Neural cell (in vitro differentiated cells): Measurements from ENCODE around the gene CROCC.

Experiments
- EP300 ChIP-seq: fragments of 450-650 bp; conservative IDR thresholded peaks from 2 replicates; pipeline ENCODE4 v1.6.1; 2014; ENCODE audit warnings: antibody characterized with exemption, mild to moderate bottlenecking, moderate library complexity; ENCODE audit not compliant: poor library complexity, severe bottlenecking
- EZH2 ChIP-seq: fragments of 200-600, 300-800 bp; shearing (Covaris generic), sonication (generic); IDR thresholded peaks from 2 replicates; pipeline ENCODE4 v1.6.1; 2014; ENCODE audit warnings: antibody characterized with exemption, low read length, borderline replicate concordance, mild to moderate bottlenecking; ENCODE audit not compliant: insufficient read depth, poor library complexity, severe bottlenecking
- MXI1 ChIP-seq: fragments of 450-650 bp; conservative IDR thresholded peaks from 2 replicates; pipeline ENCODE4 v1.6.1; 2014; ENCODE audit warnings: antibody characterized with exemption, mild to moderate bottlenecking; ENCODE audit not compliant: poor library complexity, severe bottlenecking
- POLR2AphosphoS5 ChIP-seq: IDR thresholded peaks from 2 replicates; pipeline ENCODE4 v1.6.1; 2012
- RAD21 ChIP-seq: fragments of 450-650 bp; conservative IDR thresholded peaks from 2 replicates; pipeline ENCODE4 v1.6.1; 2014; ENCODE audit warnings: antibody characterized with exemption, mild to moderate bottlenecking, moderate library complexity
- SMC3 ChIP-seq: fragments of 450-650 bp; conservative IDR thresholded peaks from 2 replicates; pipeline ENCODE4 v1.6.1; 2014; ENCODE audit warnings: antibody characterized with exemption, mild to moderate bottlenecking, moderate library complexity; ENCODE audit not compliant: poor library complexity
- TAF1 ChIP-seq: IDR thresholded peaks from 2 replicates; pipeline ENCODE4 v1.6.1; 2012; ENCODE audit warnings: low read depth
- TF ChIP-seq, protein P1 (sequence below): fragments of 450-650 bp; IDR thresholded peaks from 2 replicates; pipeline ENCODE4 v1.5.1; 2014; ENCODE audit warnings: antibody characterized with exemption, mild to moderate bottlenecking, moderate library complexity; ENCODE audit not compliant: poor library complexity, severe bottlenecking

- TF ChIP-seq POLR2AphosphoS5 (no peak), EP300 (no peak), TAF1 (no peak), MXI1 (no peak), EZH2 (no peak), SMC3 (no peak), RAD21 (no peak)
- TF ChIP-seq, protein P1, sequence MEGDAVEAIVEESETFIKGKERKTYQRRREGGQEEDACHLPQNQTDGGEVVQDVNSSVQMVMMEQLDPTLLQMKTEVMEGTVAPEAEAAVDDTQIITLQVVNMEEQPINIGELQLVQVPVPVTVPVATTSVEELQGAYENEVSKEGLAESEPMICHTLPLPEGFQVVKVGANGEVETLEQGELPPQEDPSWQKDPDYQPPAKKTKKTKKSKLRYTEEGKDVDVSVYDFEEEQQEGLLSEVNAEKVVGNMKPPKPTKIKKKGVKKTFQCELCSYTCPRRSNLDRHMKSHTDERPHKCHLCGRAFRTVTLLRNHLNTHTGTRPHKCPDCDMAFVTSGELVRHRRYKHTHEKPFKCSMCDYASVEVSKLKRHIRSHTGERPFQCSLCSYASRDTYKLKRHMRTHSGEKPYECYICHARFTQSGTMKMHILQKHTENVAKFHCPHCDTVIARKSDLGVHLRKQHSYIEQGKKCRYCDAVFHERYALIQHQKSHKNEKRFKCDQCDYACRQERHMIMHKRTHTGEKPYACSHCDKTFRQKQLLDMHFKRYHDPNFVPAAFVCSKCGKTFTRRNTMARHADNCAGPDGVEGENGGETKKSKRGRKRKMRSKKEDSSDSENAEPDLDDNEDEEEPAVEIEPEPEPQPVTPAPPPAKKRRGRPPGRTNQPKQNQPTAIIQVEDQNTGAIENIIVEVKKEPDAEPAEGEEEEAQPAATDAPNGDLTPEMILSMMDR: no peak
Observed at GRCh38 chr1:16966282-16966681, 44.6 kb downstream of the CROCC start.
